Ectodermal cell (in vitro differentiated cells): ENCODE results near the gene TPI1.
"Not testable (repeated sequence)": the region's sequence is repeated elsewhere in the genome, so short reads cannot be mapped to it uniquely, and the experiment has no call there.

Experiments used
- H3K27ac ChIP-seq: 2 replicates; pipeline ENCODE4 v1.7.0; 2013; ENCODE audit warnings: mild to moderate bottlenecking, low read depth, low read length; ENCODE audit not compliant: insufficient read depth, poor library complexity, severe bottlenecking
- H3K27me3 ChIP-seq: 2 replicates; pipeline ENCODE4 v1.7.0; 2013; ENCODE audit warnings: mild to moderate bottlenecking, low read length; ENCODE audit not compliant: insufficient read depth, control insufficient read depth, poor library complexity, severe bottlenecking
- H3K36me3 ChIP-seq: one replicate; pipeline ENCODE4 v1.7.0; 2013; ENCODE audit warnings: low read length; ENCODE audit not compliant: control insufficient read depth, insufficient read depth
- H3K4me1 ChIP-seq: one replicate; pipeline ENCODE4 v1.7.0; 2013; ENCODE audit warnings: low read length; ENCODE audit not compliant: control insufficient read depth, insufficient read depth
- H3K4me3 ChIP-seq: 2 replicates; pipeline ENCODE4 v1.7.0; 2013; ENCODE audit warnings: low read depth, low read length, control low read depth; ENCODE audit not compliant: insufficient read depth
- H3K9me3 ChIP-seq: 2 replicates; pipeline ENCODE4 v1.7.0; 2013; ENCODE audit warnings: mild to moderate bottlenecking, low read length, moderate library complexity; ENCODE audit not compliant: control insufficient read depth
- WGBS, 2 experiments: methylation state at CpG; one replicate each; pipeline ENCODE4 v1.1.7; 2013; ENCODE audit warnings: missing lambda C conversion rate in 2 of 2; 5-methylcytosine and 5-hydroxymethylcytosine counted together

The TPI1 gene

GRCh38 chr12:6866920-6867412 is 365 bp upstream of the TPI1 start:
- H3K27ac ChIP-seq = no peak overlapping the region
- H3K36me3 ChIP-seq = peaks cover 49% of the 10 kb centered on the region
- no peaks in the 10 kb centered on the region for H3K9me3 ChIP-seq
- peaks cover 12% of the 10 kb centered on the region for H3K4me1 ChIP-seq
- WGBS, 2 experiments = 5 to 6% methylated on average over 33 of the region's 33 CpGs
- H3K27me3 ChIP-seq = no peaks in the 10 kb centered on the region
- peak overlapping the region; percentile 94 for H3K4me3 ChIP-seq

- no peaks in the 10 kb centered on the region for H3K9me3 ChIP-seq
- 6 to 7% methylated on average over 22 of the region's 22 CpGs for WGBS, 2 experiments
- H3K27me3 ChIP-seq = no peaks in the 10 kb centered on the region
- peaks cover 14% of the 10 kb centered on the region for H3K4me1 ChIP-seq
- peak overlapping the region; percentile 45 for H3K27ac ChIP-seq
- H3K36me3 ChIP-seq = peaks cover 38% of the 10 kb centered on the region
- peak overlapping the region; percentile 94 for H3K4me3 ChIP-seq
Measured at GRCh38 chr12:6868211-6869048, 1.1 kb downstream of the TPI1 start.

GRCh38 chr12:6869049-6870021 is 2.0 kb downstream of the TPI1 start:
- whole genome bisulfite sequencing, 2 experiments = 45 to 47% methylated on average over 12 of the region's 12 CpGs
- H3K4me1 ChIP-seq = peaks cover 14% of the 10 kb centered on the region
- H3K27ac ChIP-seq = peak overlapping the region; percentile 70
- peak overlapping the region; percentile 94 for H3K4me3 ChIP-seq
- no peaks in the 10 kb centered on the region for H3K9me3 ChIP-seq
- no peaks in the 10 kb centered on the region for H3K27me3 ChIP-seq
- peaks cover 30% of the 10 kb centered on the region for H3K36me3 ChIP-seq

GRCh38 chr12:6870304-6870703 is 3.0 kb downstream of the TPI1 start:
- Histone ChIP-seq H3K4me1 (peaks cover 14% of the 10 kb centered on the region), H3K36me3 (peaks cover 24% of the 10 kb centered on the region)
- H3K4me3 ChIP-seq, H3K27ac ChIP-seq, H3K9me3 ChIP-seq, H3K27me3 ChIP-seq: not testable (repeated sequence)
- WGBS, 2 experiments = 89 to 94% methylated on average over 4 of the region's 4 CpGs

- H3K36me3 ChIP-seq = peaks cover 20% of the 10 kb centered on the region
- H3K4me1 ChIP-seq = peaks cover 12% of the 10 kb centered on the region
- 88 to 89% methylated on average over 12 of the region's 12 CpGs for WGBS, 2 experiments
- no peak overlapping the region for H3K27ac ChIP-seq
- no peaks in the 10 kb centered on the region for H3K9me3 ChIP-seq
- no peaks in the 10 kb centered on the region for H3K27me3 ChIP-seq
- H3K4me3 ChIP-seq = peak overlapping the region; percentile 62
Measured at GRCh38 chr12:6871052-6871957, 4.0 kb downstream of the TPI1 start.

- H3K4me1 ChIP-seq = peaks cover 5% of the 10 kb centered on the region
- no peaks in the 10 kb centered on the region for H3K9me3 ChIP-seq
- peak overlapping the region; percentile 30 for H3K27ac ChIP-seq
- 7 to 8% methylated on average over 40 of the region's 40 CpGs for WGBS, 2 experiments
- peaks cover 20% of the 10 kb centered on the region for H3K36me3 ChIP-seq
- H3K4me3 ChIP-seq = peak overlapping the region; percentile 62
- H3K27me3 ChIP-seq = no peaks in the 10 kb centered on the region
Measured at GRCh38 chr12:6872073-6873048, 5.0 kb downstream of the TPI1 start.

GRCh38 chr12:6873094-6874014 is 6.0 kb downstream of the TPI1 start, which contains the start of gene SPSB2:
Gene SPSB2, minus strand, starts transcription at chr12:6873303. Its CDS starts 402 bp downstream, at chr12:6872901.
- peaks cover 5% of the 10 kb centered on the region for H3K4me1 ChIP-seq
- WGBS, 2 experiments = 1% methylated on average over 66 of the region's 66 CpGs
- no peaks in the 10 kb centered on the region for H3K9me3 ChIP-seq

GRCh38 chr12:6874015-6874368 is 6.7 kb downstream of the TPI1 start:
- WGBS, 2 experiments = 68 to 70% methylated on average over 9 of the region's 9 CpGs
- H3K4me1 ChIP-seq, H3K9me3 ChIP-seq, H3K27me3 ChIP-seq: not testable (repeated sequence)
- peak overlapping the region; percentile 82 for H3K27ac ChIP-seq
- H3K4me3 ChIP-seq = peak overlapping the region; percentile 62
- H3K36me3 ChIP-seq = peaks cover 20% of the 10 kb centered on the region

More at GRCh38 chr12:6873094-6874014, 6.0 kb downstream of the TPI1 start, which contains the start of gene SPSB2:
- Histone ChIP-seq H3K4me3 (peak within 1 kb of the TSS; percentile 62), H3K27ac (peak within 1 kb of the TSS; percentile 82), H3K27me3 (no peaks in the 10 kb centered on the region), H3K36me3 (peaks cover 20% of the 10 kb centered on the region)
